OCI-LY3 (cell line): ENCODE data around the gene LIPC.

Source experiments
- H2AFZ ChIP-seq: fragments of 200-600, 300-600 bp; shearing (Covaris generic); 2 replicates; pipeline ENCODE4 v1.6.0; 2014; ENCODE audit warnings: antibody characterized with exemption, low read depth, low read length
- H3K27ac ChIP-seq: fragments of 200-600, 300-600 bp; sonication (generic); 2 replicates; pipeline ENCODE4 v1.5.1; 2014; ENCODE audit warnings: mild to moderate bottlenecking, low read length, moderate library complexity, mixed read lengths
- H3K27me3 ChIP-seq: fragments of 200-600, 300-600 bp; sonication (generic); 2 replicates; pipeline ENCODE4 v1.6.1; 2014; ENCODE audit warnings: low read depth, low read length, mixed read lengths
- H3K36me3 ChIP-seq: fragments of 200-600, 300-600 bp; sonication (generic); replicated peaks from 2 replicates; pipeline ENCODE3; 2014; ENCODE audit warnings: low read depth, low read length, mixed read lengths
- H3K4me1 ChIP-seq: fragments of 300-600, 200-600 bp; sonication (generic); 2 replicates; pipeline ENCODE4 v1.6.1; 2014; ENCODE audit warnings: low read length, mixed read lengths
- H3K4me2 ChIP-seq: fragments of 200-600, 300-600 bp; sonication (generic); 2 replicates; pipeline ENCODE4 v1.6.1; 2014; ENCODE audit warnings: low read length, mixed read lengths
- H3K4me3 ChIP-seq: fragments of 300-600, 200-600 bp; sonication (generic); 2 replicates; pipeline ENCODE4 v1.5.1; 2014; ENCODE audit warnings: antibody characterized with exemption, mild to moderate bottlenecking, low read length, moderate library complexity
- H3K79me2 ChIP-seq: fragments of 300-600, 200-600 bp; shearing (Covaris generic); 2 replicates; pipeline ENCODE4 v1.6.1; 2014; ENCODE audit warnings: mild to moderate bottlenecking, low read length, mixed read lengths
- H3K9ac ChIP-seq: fragments of 300-600, 200-600 bp; shearing (Covaris generic); 2 replicates; pipeline ENCODE4 v1.6.0; 2014; ENCODE audit warnings: mild to moderate bottlenecking, low read length, moderate library complexity
- H3K9me3 ChIP-seq: fragments of 200-600, 300-600 bp; shearing (Covaris generic); 2 replicates; pipeline ENCODE4 v1.6.1; 2014; ENCODE audit warnings: low read length, mixed read lengths; ENCODE audit not compliant: insufficient read depth
- H4K20me1 ChIP-seq: fragments of 200-600, 300-600 bp; sonication (generic); 2 replicates; pipeline ENCODE4 v1.6.1; 2016; ENCODE audit warnings: low read length, mixed read lengths; ENCODE audit not compliant: insufficient read depth
- CTCF ChIP-seq: fragments of 200-600, 300-600 bp; sonication (generic); IDR thresholded peaks from 2 replicates; pipeline ENCODE4 v1.5.1; 2014; ENCODE audit warnings: antibody characterized with exemption, low read length, low read depth
- EZH2phosphoT487 ChIP-seq: fragments of 200-600 bp; shearing (Covaris generic); IDR thresholded peaks from 2 replicates; pipeline ENCODE4 v1.6.1; 2018; ENCODE audit warnings: antibody characterized with exemption, mixed run types, low read depth

Gene LIPC

GRCh38 chr15:58526647-58527192, 94.9 kb downstream of the LIPC start:
- Histone ChIP-seq H3K27me3 (peaks cover 16% of the 10 kb centered on the region; the same call in 1 of the 2 replicates), H3K4me1 (peaks cover 1% of the 10 kb centered on the region; the same call in 1 of the 2 replicates), H4K20me1 (no peaks in the 10 kb centered on the region), H2AFZ (no peak overlapping the region), H3K79me2 (no peaks in the 10 kb centered on the region), H3K4me2 (no peak overlapping the region), H3K27ac (no peak overlapping the region), H3K9me3 (no peaks in the 10 kb centered on the region), H3K4me3 (no peak overlapping the region), H3K36me3 (no peaks in the 10 kb centered on the region), H3K9ac (no peak overlapping the region)
- TF ChIP-seq EZH2phosphoT487 (no peak), CTCF (no peak)

- Histone ChIP-seq H3K4me2 (no peak overlapping the region), H2AFZ (no peak overlapping the region), H3K4me3 (no peak overlapping the region), H3K9ac (no peak overlapping the region), H4K20me1 (no peaks in the 10 kb centered on the region), H3K4me1 (no peaks in the 10 kb centered on the region), H3K36me3 (no peaks in the 10 kb centered on the region), H3K79me2 (no peaks in the 10 kb centered on the region), H3K9me3 (no peaks in the 10 kb centered on the region), H3K27me3 (peaks cover 25% of the 10 kb centered on the region; the same call in 1 of the 2 replicates), H3K27ac (no peak overlapping the region)
- no peak for TF ChIP-seq EZH2phosphoT487
- TF ChIP-seq CTCF: no peak
Measured at GRCh38 chr15:58527573-58528187, 95.9 kb downstream of the LIPC start.

- no peaks in the 10 kb centered on the region for H4K20me1 ChIP-seq
- no peak overlapping the region for H3K27ac ChIP-seq
- no peaks in the 10 kb centered on the region for H3K4me1 ChIP-seq
- no peak overlapping the region for H2AFZ ChIP-seq
- H3K4me3 ChIP-seq: no peak overlapping the region
- peaks cover 29% of the 10 kb centered on the region; the same call in 1 of the 2 replicates for H3K27me3 ChIP-seq
- TF ChIP-seq CTCF (no peak), EZH2phosphoT487 (no peak)
- no peak overlapping the region for H3K4me2 ChIP-seq
- no peaks in the 10 kb centered on the region for H3K9me3 ChIP-seq
- no peaks in the 10 kb centered on the region for H3K79me2 ChIP-seq
- H3K36me3 ChIP-seq: no peaks in the 10 kb centered on the region
- no peak overlapping the region for H3K9ac ChIP-seq
Measured at GRCh38 chr15:58528188-58528870, 96.5 kb downstream of the LIPC start.

GRCh38 chr15:58529041-58529440, 97.2 kb downstream of the LIPC start:
- no peaks in the 10 kb centered on the region for H3K36me3 ChIP-seq
- H3K9me3 ChIP-seq: no peaks in the 10 kb centered on the region
- no peak overlapping the region for H3K9ac ChIP-seq
- no peak overlapping the region for H3K27ac ChIP-seq
- TF ChIP-seq EZH2phosphoT487 (no peak), CTCF (no peak)
- H3K79me2 ChIP-seq: no peaks in the 10 kb centered on the region
- no peak overlapping the region for H3K4me2 ChIP-seq
- no peak overlapping the region for H2AFZ ChIP-seq
- no peaks in the 10 kb centered on the region for H3K4me1 ChIP-seq
- no peak overlapping the region for H3K4me3 ChIP-seq
- peaks cover 32% of the 10 kb centered on the region for H3K27me3 ChIP-seq
- no peaks in the 10 kb centered on the region for H4K20me1 ChIP-seq
